ENCODE measurements around the gene FRMD4A.
"Not testable (repeated sequence)": the region's sequence is repeated elsewhere in the genome, so short reads cannot be mapped to it uniquely, and the experiment has no call there.

The FRMD4A gene

GRCh38 chr10:13801907-13802288, 528.8 kb downstream of the FRMD4A start:
- Mint-ChIP-seq H3K4me1 (peaks cover 14% of the 10 kb centered on the region), H3K4me3 (no peak overlapping the region), H3K9me3 (no peaks in the 10 kb centered on the region), H3K27ac (no peak overlapping the region), H3K27me3 (no peaks in the 10 kb centered on the region)
- ATAC-seq (no peak), DNase-seq (no peak)

DNA sequence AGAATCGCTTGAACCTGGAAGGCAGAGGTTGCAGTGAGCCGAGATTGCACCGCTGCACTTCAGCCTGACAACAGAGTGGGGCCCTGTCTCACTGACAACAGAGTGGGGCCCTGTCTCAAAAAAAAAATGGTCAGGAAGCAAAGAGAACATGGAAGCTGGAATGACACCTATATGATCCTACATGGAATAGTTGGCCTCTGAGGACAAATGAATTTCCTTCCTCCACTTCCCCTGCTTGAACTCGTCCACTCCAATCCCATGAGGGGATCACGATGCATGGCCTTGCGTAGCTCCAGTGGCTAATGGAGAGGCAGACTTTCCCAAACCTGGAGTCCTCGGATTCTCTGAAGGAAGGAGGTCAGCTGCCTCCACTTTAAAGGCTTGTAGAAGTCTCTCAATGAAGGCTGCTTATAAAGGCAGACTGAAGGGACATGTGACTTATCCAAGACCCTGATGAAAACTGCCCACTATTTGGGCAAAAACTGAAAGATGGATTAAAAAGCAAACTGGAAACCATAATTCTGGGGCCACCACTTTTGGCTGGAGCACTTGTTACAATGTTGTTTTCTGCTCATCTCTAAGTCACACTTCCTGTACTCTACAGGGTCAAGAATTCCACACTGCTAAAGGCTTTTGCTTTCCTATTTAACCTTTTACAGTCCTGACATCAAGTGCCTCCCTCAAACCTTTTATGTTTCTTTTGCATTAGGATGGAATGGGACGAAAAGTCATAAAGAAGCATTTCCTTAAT, 529.4 kb downstream of the FRMD4A start:
- DNase-seq (no peak), ATAC-seq (no peak)
- Mint-ChIP-seq H3K27ac (peak overlapping the region in 1 of 2 donors; percentile 63), H3K9me3 (no peaks in the 10 kb centered on the region), H3K4me3 (no peak overlapping the region), H3K27me3 (no peaks in the 10 kb centered on the region), H3K4me1 (peaks cover 16% of the 10 kb centered on the region)

DNA sequence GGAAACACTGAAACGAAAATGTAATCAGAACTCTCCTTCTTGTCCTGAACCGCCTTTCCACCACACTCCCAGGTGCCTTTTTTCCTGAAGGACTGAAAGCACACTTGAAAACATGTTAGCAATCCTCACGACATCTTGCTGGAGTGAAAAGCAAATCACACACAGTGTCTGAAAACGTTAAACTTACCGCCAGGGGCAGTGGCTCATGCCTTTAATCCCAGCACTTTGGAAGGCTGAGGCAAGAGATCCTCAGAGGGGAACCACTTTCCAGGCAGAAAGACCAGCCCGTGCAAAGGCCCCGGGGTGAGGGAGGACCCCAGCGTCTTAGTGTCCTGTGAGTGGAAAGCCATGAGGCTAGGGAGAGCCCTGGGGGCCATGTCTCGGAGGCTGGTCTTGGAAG, 533.6 kb downstream of the FRMD4A start:
- no peak for DNase-seq
- no peak overlapping the region for H3K27ac Mint-ChIP-seq
- peaks cover 29% of the 10 kb centered on the region for H3K4me1 Mint-ChIP-seq
- H3K4me3 Mint-ChIP-seq: no peak overlapping the region
- no peaks in the 10 kb centered on the region for H3K27me3 Mint-ChIP-seq
- H3K9me3 Mint-ChIP-seq: no peaks in the 10 kb centered on the region
- no peak for ATAC-seq

DNA sequence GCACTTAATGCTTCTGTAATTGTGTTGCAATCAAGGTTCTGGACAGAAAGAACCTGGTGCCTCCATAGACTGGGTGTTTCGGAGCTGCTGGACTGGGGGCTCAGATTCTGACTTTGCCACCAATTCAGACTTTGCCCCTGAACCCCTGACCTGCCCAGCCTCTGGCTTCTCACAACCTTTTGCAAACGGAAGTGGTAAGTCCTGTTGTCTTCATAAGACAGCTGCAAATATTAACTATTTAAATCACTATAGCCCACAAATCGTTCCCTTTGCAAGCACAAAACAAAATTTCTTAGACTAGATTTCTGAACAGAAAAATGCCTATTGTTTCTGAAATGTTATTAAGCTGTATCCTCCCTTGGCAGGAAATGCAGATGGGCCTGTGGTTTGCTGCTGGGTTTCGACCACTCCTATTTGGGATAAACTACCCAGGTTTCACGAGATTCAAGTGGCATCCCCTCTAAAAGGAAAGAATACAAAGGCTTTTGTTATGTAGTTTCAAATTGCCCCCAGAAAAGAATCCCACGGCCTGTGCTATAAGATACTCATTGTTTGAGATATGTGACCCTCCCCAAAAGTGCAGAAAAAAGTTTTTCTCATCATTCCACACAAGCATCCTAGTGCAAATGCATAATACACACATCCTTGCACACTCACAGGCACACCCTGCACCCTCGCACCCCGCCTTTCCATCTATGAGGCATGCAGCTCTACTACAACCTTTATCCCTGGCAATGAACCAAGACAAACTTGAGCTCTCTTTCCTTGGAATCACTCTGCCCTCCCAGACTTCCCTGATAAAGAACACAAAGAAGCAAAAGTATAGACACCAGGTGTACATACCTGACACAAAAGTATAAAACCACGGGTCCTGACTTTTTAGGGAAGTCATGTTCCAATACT, 534.8 kb downstream of the FRMD4A start:
- H3K27me3 Mint-ChIP-seq: no peaks in the 10 kb centered on the region
- peaks cover 29% of the 10 kb centered on the region for H3K4me1 Mint-ChIP-seq
- H3K9me3 Mint-ChIP-seq: no peaks in the 10 kb centered on the region
- no peak overlapping the region for H3K27ac Mint-ChIP-seq
- DNase-seq (no peak), ATAC-seq (peak; percentile 47)
- H3K4me3 Mint-ChIP-seq: no peak overlapping the region

DNA sequence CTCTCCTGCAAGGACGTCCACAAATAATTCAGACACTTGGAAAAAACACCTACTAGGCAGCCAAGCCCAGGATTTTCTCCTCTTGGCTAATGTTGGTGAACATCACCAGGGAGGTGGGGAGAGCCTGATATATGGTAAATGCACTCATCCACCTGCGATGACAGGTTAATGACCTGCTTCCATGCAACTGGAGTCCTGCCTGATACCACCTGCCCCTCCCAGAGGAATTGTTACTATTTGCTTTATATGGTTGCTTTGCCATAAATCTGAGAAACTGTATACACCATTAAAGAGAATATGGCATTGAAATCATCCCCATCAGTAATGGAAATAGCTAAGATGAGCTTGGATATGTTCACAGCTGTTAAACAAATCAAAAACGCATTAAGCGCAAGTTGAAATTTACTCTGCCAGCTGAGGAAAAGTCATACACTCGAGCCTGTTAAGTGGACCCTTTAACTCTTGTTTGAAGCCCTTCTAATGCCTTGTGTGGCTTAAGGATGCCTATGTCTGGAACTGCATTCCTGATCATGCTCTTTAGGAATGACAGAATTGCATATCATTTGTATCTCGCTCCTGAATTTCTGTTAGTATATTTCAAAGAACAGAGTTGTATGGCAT, 535.6 kb downstream of the FRMD4A start:
- H3K4me3 Mint-ChIP-seq: no peak overlapping the region
- DNase-seq (no peak), ATAC-seq (no peak)
- peaks cover 29% of the 10 kb centered on the region for H3K4me1 Mint-ChIP-seq
- H3K9me3 Mint-ChIP-seq: no peaks in the 10 kb centered on the region
- H3K27me3 Mint-ChIP-seq: no peaks in the 10 kb centered on the region
- H3K27ac Mint-ChIP-seq: no peak overlapping the region

- Mint-ChIP-seq H3K9me3 (no peaks in the 10 kb centered on the region), H3K4me3 (no peak overlapping the region), H3K27ac (no peak overlapping the region), H3K27me3 (no peaks in the 10 kb centered on the region), H3K4me1 (peaks cover 35% of the 10 kb centered on the region)
- DNase-seq (no peak), ATAC-seq (no peak)
These were observed 538.7 kb downstream of the FRMD4A start for GRCh38 chr10:13792006-13792405.

DNA sequence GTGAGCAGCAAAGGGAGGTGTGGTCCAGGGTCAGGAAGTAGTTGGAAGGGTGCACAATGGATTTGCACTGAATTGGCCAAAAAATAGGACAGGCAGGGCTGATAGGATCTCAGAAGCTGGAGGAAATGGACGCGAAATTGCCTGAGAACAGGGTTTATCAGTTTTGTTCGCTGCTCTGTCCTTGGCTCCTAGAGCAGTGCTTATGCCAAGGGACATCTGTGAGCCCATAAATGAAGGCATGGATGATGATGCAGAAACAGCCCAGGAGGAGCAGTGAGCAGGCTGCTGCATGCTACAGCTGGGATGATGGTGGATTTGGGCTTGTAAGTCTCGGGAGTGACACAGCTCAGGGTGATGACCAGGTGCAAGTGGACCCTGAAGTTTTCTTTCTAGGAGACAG, 539.2 kb downstream of the FRMD4A start:
- H3K4me1 Mint-ChIP-seq: peaks cover 39% of the 10 kb centered on the region
- ATAC-seq: no peak
- DNase-seq: no peak
- H3K4me3 Mint-ChIP-seq: no peak overlapping the region
- no peak overlapping the region for H3K27ac Mint-ChIP-seq
- H3K27me3 Mint-ChIP-seq: no peaks in the 10 kb centered on the region
- no peaks in the 10 kb centered on the region for H3K9me3 Mint-ChIP-seq

DNA sequence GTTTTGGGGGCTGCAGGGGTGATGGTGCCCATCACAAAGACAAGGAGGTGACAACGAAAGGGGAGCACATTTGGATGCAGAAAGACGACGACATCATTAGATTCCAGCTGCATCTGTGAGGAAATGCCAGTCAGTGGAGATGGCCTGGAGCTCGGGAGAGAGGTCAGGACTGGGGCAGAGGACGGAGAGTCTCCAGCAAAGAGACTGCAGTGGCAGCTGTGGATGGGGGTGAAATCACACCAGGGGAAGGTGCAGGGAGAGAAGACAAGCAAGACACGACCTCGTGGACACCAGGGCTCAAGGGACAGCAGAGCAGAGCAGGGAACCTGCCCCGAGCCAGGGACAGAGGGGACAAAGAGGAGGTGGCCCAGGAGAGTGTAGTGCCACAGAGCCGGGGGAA, 540.5 kb downstream of the FRMD4A start:
- ATAC-seq (no peak), DNase-seq (no peak)
- no peaks in the 10 kb centered on the region for H3K9me3 Mint-ChIP-seq
- peaks cover 29% of the 10 kb centered on the region for H3K4me1 Mint-ChIP-seq
- no peak overlapping the region for H3K4me3 Mint-ChIP-seq
- no peaks in the 10 kb centered on the region for H3K27me3 Mint-ChIP-seq
- H3K27ac Mint-ChIP-seq: no peak overlapping the region

DNA sequence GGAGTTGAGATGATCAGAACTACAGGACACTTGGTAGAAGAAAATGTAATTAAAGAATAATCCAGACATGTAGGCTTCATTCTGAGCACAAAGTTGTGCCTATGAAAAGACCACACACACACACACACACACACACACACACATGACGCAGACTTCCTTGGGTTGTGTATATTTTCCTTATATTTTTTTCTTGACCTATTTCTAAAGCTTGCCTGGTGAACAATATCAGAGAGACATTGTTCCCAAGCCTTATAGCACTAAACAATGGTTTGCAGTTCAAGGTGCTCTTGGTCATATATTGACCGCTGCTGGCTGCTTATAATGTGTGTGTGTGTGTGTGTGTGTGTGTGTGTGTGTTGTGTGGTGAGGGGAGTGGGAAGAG, 541.3 kb downstream of the FRMD4A start:
- Mint-ChIP-seq H3K9me3 (no peaks in the 10 kb centered on the region), H3K27me3 (no peaks in the 10 kb centered on the region), H3K4me1 (peaks cover 28% of the 10 kb centered on the region), H3K4me3 (no peak overlapping the region), H3K27ac (peak overlapping the region in 1 of 2 donors; percentile 63)
- DNase-seq: no peak
- no peak for ATAC-seq

DNA sequence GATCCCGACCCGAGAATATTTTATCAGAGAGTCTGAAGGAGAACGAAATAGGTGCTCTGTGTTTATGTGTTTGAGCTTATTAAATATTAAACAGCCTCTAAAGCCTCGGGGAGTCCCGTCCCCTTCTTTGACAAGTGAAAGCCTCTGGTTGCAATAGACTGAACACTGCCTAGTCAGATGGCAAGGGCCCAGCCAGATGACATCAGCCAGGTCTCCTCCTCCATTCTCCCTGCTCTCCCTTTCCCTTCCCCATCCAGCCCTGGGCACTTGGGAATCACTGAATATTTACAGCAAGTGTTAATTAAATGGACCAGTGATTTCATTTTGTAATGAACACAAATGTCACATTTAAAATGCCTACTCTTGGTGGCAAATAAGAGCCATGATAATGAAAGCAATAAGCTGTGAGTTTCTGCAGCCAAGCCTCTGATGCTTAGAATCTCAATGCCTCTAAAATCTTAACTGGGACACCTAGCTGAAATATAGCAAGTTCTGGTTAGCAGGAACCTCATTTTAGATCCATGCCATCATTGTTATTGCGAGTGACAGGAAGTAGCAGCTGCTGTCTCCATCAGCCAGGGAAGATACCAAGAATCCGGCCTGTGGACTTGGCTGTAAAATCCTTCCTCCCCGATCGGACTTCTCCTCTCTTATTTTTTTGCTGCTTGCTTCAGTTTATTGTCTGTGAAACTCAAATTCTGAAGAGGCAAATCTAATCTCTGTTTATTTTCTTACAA, 541.8 kb downstream of the FRMD4A start:
- H3K27me3 Mint-ChIP-seq: no peaks in the 10 kb centered on the region
- DNase-seq: no peak
- peak overlapping the region; percentile 34 to 47 for H3K4me3 Mint-ChIP-seq

DNA sequence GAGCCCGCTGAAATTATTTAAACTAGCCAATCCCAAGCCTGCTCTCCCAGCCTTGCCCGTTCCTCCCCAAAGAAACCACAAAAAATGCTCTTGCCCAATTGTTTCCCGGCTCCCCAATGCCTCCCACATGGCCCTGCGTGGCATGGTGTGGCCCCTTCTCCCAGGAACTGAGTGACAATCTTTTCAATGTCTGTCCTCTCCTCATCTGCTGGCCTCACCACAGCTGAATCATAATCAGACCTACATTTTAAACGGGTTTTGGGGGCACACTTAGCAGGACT, 542.5 kb downstream of the FRMD4A start:
- no peaks in the 10 kb centered on the region for H3K27me3 Mint-ChIP-seq
- peak overlapping the region; percentile 92 to 94 for H3K27ac Mint-ChIP-seq
- ATAC-seq (no peak), DNase-seq (no peak)
- H3K9me3 Mint-ChIP-seq: no peaks in the 10 kb centered on the region
- peaks cover 34% of the 10 kb centered on the region for H3K4me1 Mint-ChIP-seq
- peak overlapping the region; percentile 10 to 64 for H3K4me3 Mint-ChIP-seq

More for the DNA sequence above, 541.8 kb downstream of the FRMD4A start:
- peak overlapping the region; percentile 92 to 94 for H3K27ac Mint-ChIP-seq
- H3K9me3 Mint-ChIP-seq: no peaks in the 10 kb centered on the region
- H3K4me1 Mint-ChIP-seq: peaks cover 31% of the 10 kb centered on the region
- no peak for ATAC-seq

DNA sequence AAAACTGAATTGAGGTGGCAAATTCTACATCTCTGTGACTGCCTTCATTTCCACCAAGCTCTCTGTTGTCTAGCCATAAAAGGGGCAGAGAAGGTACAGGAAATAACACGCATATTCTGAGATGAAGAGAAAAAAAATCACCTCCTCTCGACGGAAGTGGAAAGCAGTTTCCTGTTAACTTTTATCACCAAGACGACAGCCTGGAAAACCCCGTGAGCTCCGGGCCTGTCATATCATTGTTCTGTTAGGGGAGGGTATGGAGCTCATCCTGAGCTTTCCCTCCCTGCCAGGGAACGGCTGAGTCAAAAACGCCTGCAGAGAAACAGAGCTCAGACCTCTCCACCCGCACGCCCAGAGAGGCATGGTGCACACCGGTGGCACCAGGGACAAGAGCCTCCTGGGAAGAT, 543.7 kb downstream of the FRMD4A start:
- H3K27me3 Mint-ChIP-seq: no peaks in the 10 kb centered on the region
- peak overlapping the region; percentile 50 to 66 for H3K4me3 Mint-ChIP-seq
- H3K9me3 Mint-ChIP-seq: no peaks in the 10 kb centered on the region
- peak; percentile 45 to 81 for DNase-seq
- peaks cover 34% of the 10 kb centered on the region for H3K4me1 Mint-ChIP-seq
- peak overlapping the region; percentile 24 to 97 for H3K27ac Mint-ChIP-seq
- peak; percentile 91 for ATAC-seq

- Mint-ChIP-seq H3K27ac (peak overlapping the region; percentile 2 to 93), H3K4me1 (peaks cover 31% of the 10 kb centered on the region), H3K4me3 (no peak overlapping the region), H3K9me3 (no peaks in the 10 kb centered on the region), H3K27me3 (no peaks in the 10 kb centered on the region)
- ATAC-seq: peak; percentile 73
- DNase-seq: peak in 1 of 2 donors; percentile 32
These were observed 546.7 kb downstream of the FRMD4A start for GRCh38 chr10:13784067-13784466.

DNA sequence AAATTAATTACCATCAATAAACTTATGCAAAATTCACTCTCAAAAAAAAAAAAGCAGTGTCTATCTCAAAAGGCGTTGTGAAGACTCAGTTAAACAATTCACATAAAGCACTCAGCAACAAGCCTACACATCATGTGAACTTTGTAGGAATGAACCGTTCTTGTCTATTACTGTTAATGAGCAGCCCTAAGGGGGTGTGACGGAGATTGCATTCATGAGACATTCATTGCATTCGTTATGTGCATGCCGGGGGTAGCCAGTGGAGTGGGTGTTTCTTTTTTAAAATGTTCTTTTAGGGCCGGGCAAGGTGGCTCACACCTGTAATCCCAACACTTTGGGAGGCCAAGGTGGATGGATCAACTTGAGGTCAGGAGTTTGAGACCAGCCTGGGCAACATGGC, 551.0 kb downstream of the FRMD4A start:
- Mint-ChIP-seq H3K4me1 (peaks cover 6% of the 10 kb centered on the region), H3K27ac (no peak overlapping the region), H3K4me3 (no peak overlapping the region), H3K9me3 (no peaks in the 10 kb centered on the region), H3K27me3 (peaks cover 8% of the 10 kb centered on the region)
- ATAC-seq (no peak), DNase-seq (no peak)

GRCh38 chr10:13778693-13778960, 552.1 kb downstream of the FRMD4A start:
- not testable (repeated sequence) for H3K27ac Mint-ChIP-seq, DNase-seq, H3K4me1 Mint-ChIP-seq, H3K9me3 Mint-ChIP-seq, ATAC-seq, H3K4me3 Mint-ChIP-seq
- peaks cover 19% of the 10 kb centered on the region for H3K27me3 Mint-ChIP-seq

Measured in stimulated activated naive CD8-positive, alpha-beta T cell treated with anti-CD3 and anti-CD28 coated beads, Interleukin-15, amount 100 ng/mL, for 72 hours (primary cell).